Middle frontal gyrus (tissue), 1 donor: Measurements from ENCODE around the gene OR4A15.

Source experiments
- DNase-seq: peaks from one replicate; pipeline ENCODE4 v3.0.0-alpha.2; 2015; ENCODE audit warnings: low spot score; ENCODE audit errors: extremely low spot score

OR4A15 gene

GRCh38 chr11:55367674-55368073 is at the start of gene OR4A15:
OR4A15 (plus strand) TSS chr11:55367974; CDS start chr11:55367974, 0 bp downstream.
- DNase-seq = no peak

- DNase-seq = no peak
These were observed 43.3 kb upstream of the OR4A15 start for GRCh38 chr11:55324500-55324899.

- no peak for DNase-seq
These were observed 24.9 kb upstream of the OR4A15 start, which contains the start of gene OR4A16 for GRCh38 chr11:55342901-55343300. OR4A16 (plus strand) TSS chr11:55343201; CDS start chr11:55343201, 0 bp downstream.

- DNase-seq = no peak
These were observed 22.5 kb upstream of the OR4A15 start for GRCh38 chr11:55345306-55345705.

- no peak for DNase-seq
These were observed 18.7 kb upstream of the OR4A15 start for GRCh38 chr11:55349032-55349431.

- no peak for DNase-seq
These were observed 10.1 kb upstream of the OR4A15 start for GRCh38 chr11:55357560-55358184.

- no peak for DNase-seq
These were observed 33.2 kb downstream of the OR4A15 start for GRCh38 chr11:55401011-55401410.
